Measurements from ENCODE around the gene WWP2. TPM values are rescaled to one million over a fixed set of nuclear protein-coding genes. Genes with fewer than 3 reads are reported as not detected.

WWP2 gene
- total RNA-seq, 1 experiment from 2014 or later: 40.2 TPM

DNA sequence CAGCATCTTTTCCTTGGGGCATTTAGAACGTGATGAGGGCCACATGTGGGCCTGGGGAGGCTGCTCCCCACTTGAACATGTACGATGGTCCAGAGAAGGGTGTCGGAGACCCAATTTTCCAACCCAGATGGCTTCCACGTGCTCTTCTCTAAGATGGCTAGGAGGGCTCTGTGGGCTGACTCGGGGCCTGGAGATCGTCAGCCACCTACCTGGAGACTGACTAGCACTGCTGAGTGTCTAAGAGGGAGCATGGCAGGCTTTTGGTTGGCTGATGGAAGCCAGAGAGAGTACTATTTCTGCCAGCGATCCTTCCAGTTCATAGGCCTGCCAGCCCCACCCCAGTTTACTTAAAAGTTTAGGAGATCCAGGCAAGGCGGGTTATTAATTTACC is 128.8 kb downstream of the WWP2 start:
- H3K4me3 Mint-ChIP-seq: no peak overlapping the region

More for the DNA sequence above, 128.8 kb downstream of the WWP2 start:
- no peak overlapping the region for H3K23ac ChIP-seq (ENCODE audit: insufficient read length, low read depth, low read length)
- 0 out of 2 replicates have a peak, but pooled peaks cover 2% of the 10 kb centered on the region for H3K4me1 ChIP-seq (ENCODE audit: insufficient read depth, low read length)
- no peak overlapping the region for H4K8ac ChIP-seq (replicated peaks; ENCODE audit: insufficient read length, low read depth, low read length)
- H3K9me3 Mint-ChIP-seq: no peaks in the 10 kb centered on the region
- no peak overlapping the region for H3T11ph ChIP-seq (ENCODE audit: low read length)
- no peaks in the 10 kb centered on the region for H3K79me1 ChIP-seq (ENCODE audit: insufficient read depth, low read depth, low read length, poor library complexity, severe bottlenecking)
- H3K4me1 Mint-ChIP-seq: peaks cover 8 to 9% of the 10 kb centered on the region in 2 experiments; a peak in 3 of 4 replicates
- H3K27me3 ChIP-seq (ENCODE audit: insufficient read depth, low read length): no peaks in the 10 kb centered on the region
- peak overlapping the region; percentile 23 for H2BK12ac ChIP-seq (ENCODE audit: insufficient read length, low read depth, low read length)
- H3K27ac Mint-ChIP-seq: peak overlapping the region; percentile 74 to 93 (median 85)
- H2BK5ac ChIP-seq (ENCODE audit: insufficient read length, low read length): no peak overlapping the region
- no CpG with 5 or more reads among the region's 8 CpGs for WGBS (ENCODE audit: extremely low coverage, insufficient read length, low lambda C conversion rate)
- no peak overlapping the region for H3K4me2 ChIP-seq (ENCODE audit: insufficient read depth, insufficient read length, low read length)
- no peaks in the 10 kb centered on the region for H4K20me1 ChIP-seq (ENCODE audit: control insufficient read depth, insufficient read depth, insufficient read length)
- no peak overlapping the region for H3K56ac ChIP-seq (ENCODE audit: insufficient read length, low read depth, low read length)
- H3K36me3 Mint-ChIP-seq (ENCODE audit: insufficient read depth in 1 of 3, low read depth in 3 of 3): peaks cover 10 to 18% (median 16%) of the 10 kb centered on the region in 3 experiments
- H3K14ac ChIP-seq (ENCODE audit: insufficient read depth, low read length): no peak overlapping the region; the same call in 1 of the 2 replicates
- no peak overlapping the region for H2BK120ac ChIP-seq (ENCODE audit: low read depth, low read length, poor library complexity, severe bottlenecking)
- no peaks in the 10 kb centered on the region for H3K79me2 ChIP-seq (ENCODE audit: insufficient read depth, low read length)
- H3K27me3 Mint-ChIP-seq (ENCODE audit: low read depth): no peaks in the 10 kb centered on the region
- no peaks in the 10 kb centered on the region for H3K9me3 ChIP-seq (ENCODE audit: control insufficient read depth, low read depth, low read length)
- no peak for DNase-seq
- H2BK15ac ChIP-seq (ENCODE audit: low read depth, low read length): no peak overlapping the region
- no peak overlapping the region for H2BK20ac ChIP-seq (ENCODE audit: low read depth, low read length, poor library complexity, severe bottlenecking)
- H3K9ac ChIP-seq (ENCODE audit: extremely low read depth, insufficient read length, low read length): no peak overlapping the region
- H2AK5ac ChIP-seq (ENCODE audit: insufficient read length, low read length): no peak overlapping the region
- H3K27ac ChIP-seq (ENCODE audit: insufficient read length, low read depth, low read length): peak overlapping the region; percentile 67
- H2AFZ ChIP-seq (ENCODE audit: low read length): no peak overlapping the region
- peak overlapping the region; percentile 6 for H3K18ac ChIP-seq (ENCODE audit: insufficient read length, low read depth, low read length)
- H3K4ac ChIP-seq (ENCODE audit: low read depth, low read length): no peak overlapping the region
- TF ChIP-seq, protein P1, sequence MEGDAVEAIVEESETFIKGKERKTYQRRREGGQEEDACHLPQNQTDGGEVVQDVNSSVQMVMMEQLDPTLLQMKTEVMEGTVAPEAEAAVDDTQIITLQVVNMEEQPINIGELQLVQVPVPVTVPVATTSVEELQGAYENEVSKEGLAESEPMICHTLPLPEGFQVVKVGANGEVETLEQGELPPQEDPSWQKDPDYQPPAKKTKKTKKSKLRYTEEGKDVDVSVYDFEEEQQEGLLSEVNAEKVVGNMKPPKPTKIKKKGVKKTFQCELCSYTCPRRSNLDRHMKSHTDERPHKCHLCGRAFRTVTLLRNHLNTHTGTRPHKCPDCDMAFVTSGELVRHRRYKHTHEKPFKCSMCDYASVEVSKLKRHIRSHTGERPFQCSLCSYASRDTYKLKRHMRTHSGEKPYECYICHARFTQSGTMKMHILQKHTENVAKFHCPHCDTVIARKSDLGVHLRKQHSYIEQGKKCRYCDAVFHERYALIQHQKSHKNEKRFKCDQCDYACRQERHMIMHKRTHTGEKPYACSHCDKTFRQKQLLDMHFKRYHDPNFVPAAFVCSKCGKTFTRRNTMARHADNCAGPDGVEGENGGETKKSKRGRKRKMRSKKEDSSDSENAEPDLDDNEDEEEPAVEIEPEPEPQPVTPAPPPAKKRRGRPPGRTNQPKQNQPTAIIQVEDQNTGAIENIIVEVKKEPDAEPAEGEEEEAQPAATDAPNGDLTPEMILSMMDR (conservative IDR thresholded peaks at IDR 0.05): no peak
- peak overlapping the region; percentile 15 for H4K5ac ChIP-seq (ENCODE audit: insufficient read length, low read depth, low read length)
- no peak overlapping the region for H4K91ac ChIP-seq (ENCODE audit: insufficient read length, low read depth, low read length)
- H3K23me2 ChIP-seq (ENCODE audit: insufficient read length, low read depth, low read length, poor library complexity, severe bottlenecking): no peaks in the 10 kb centered on the region

Data from H9 (cell line).